ENCODE data around the gene COL26A1.

DNA sequence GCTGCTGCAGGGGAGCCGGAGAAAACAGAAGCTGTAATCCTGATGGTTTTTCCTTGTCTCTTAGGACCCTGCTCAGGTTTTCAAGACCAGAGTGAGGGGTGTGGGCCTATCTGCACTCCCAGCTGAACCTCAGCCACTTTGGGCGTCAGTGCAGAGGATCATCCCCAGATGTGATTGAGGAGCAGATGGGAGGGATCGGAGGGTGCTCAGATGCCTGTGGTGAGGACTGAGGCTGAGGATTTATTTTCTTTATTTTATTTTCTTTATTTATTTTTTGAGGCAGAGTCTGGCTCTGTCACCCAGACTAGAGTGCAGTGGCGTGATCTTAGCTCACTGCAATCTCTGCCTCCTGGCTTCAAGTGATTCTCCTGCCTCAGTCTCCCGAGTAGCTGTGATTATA is 13.9 kb downstream of the COL26A1 start:
- TF ChIP-seq EP300 (IDR thresholded peaks at IDR 0.05): no peak
- TF ChIP-seq CTCF (IDR thresholded peaks at IDR 0.05): no peak
- TF ChIP-seq POLR2A (IDR thresholded peaks at IDR 0.05): no peak
